ENCODE data around the gene TRIO. TPM values are rescaled to one million over a fixed set of nuclear protein-coding genes. Genes with fewer than 3 reads are reported as not detected.

TRIO gene
- total RNA-seq, 6 donors from 2014 or later, result 138 to 408 (median 156) TPM

DNA sequence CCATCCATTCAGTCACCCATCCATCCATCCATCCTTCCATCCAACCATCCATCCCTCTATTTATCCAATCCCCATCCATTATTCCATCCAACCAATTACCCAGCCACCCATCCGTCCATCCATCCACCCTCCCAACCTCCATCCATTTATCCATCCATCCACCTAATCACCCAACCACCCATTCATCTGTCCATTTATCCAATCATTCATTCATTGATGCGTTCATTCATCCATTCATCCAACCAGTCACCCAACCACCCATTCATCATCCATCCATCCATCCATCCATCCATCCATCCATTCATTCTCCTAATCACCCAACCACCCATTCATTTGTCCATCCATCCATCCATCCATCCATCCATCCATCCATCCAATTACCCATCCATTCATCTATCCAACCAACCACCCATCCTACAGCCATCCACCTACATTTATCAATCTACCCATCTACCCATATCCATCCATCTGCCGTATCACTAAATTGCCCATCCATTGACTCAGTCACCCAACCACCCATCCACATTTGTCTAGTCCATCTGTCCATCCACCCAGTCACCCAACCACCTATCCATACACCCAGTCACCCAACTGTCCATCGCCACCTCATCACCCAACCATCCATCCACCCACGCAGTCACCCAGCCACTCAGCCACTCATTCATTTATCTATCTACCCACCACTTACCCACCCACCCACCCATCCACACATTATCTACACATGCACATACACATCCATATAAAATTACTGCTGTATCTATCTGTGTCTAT is 165.4 kb downstream of the TRIO start:
- TF ChIP-seq POLR2A (IDR thresholded peaks at IDR 0.05), result no peak
- no peak for TF ChIP-seq EP300 (IDR thresholded peaks at IDR 0.05)
- TF ChIP-seq, protein P1, sequence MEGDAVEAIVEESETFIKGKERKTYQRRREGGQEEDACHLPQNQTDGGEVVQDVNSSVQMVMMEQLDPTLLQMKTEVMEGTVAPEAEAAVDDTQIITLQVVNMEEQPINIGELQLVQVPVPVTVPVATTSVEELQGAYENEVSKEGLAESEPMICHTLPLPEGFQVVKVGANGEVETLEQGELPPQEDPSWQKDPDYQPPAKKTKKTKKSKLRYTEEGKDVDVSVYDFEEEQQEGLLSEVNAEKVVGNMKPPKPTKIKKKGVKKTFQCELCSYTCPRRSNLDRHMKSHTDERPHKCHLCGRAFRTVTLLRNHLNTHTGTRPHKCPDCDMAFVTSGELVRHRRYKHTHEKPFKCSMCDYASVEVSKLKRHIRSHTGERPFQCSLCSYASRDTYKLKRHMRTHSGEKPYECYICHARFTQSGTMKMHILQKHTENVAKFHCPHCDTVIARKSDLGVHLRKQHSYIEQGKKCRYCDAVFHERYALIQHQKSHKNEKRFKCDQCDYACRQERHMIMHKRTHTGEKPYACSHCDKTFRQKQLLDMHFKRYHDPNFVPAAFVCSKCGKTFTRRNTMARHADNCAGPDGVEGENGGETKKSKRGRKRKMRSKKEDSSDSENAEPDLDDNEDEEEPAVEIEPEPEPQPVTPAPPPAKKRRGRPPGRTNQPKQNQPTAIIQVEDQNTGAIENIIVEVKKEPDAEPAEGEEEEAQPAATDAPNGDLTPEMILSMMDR (IDR thresholded peaks at IDR 0.05), result no peak
- no peak for TF ChIP-seq POLR2AphosphoS5 (IDR thresholded peaks at IDR 0.05)
- H3K4me1 ChIP-seq, result no peaks in the 10 kb centered on the region
- H3K9me3 ChIP-seq, result no peaks in the 10 kb centered on the region
- no peak overlapping the region for H3K4me3 ChIP-seq
- H3K27ac ChIP-seq, result no peak overlapping the region
- DNase-seq, result no peak
- 98 to 100% methylated on average over 5 of the region's 5 CpGs for WGBS, 2 donors
- peaks cover 0 to 57% (median 18%) of the 10 kb centered on the region in 4 donors for H3K36me3 ChIP-seq
- ATAC-seq (ENCODE audit: low FRiP score in 2 of 2), result no peak
- H3K27me3 ChIP-seq, result no peaks in the 10 kb centered on the region

DNA sequence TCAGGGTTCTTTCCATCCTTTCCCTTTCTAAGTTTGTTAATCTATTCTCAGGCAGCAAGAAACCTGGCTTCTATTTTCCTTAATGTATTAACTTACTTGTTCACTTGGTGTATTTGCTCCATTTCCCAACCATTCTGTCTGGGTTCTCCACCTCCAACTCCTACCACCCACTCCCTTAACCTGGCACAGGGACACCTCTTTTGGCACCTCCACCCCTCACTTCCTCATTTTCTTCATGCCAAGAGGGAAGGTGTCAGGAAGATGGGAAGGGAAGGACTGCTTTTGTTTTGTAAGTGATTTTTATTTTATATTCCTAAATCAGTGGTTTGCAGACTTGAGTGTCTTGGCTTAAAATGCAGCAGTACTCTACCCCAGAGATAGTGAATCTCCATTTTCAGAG is 166.1 kb downstream of the TRIO start:
- Histone ChIP-seq H3K27me3 (no peaks in the 10 kb centered on the region), H3K4me1 (no peaks in the 10 kb centered on the region), H3K27ac (no peak overlapping the region), H3K4me3 (no peak overlapping the region), H3K36me3 (peaks cover 0 to 57% (median 18%) of the 10 kb centered on the region in 4 donors), H3K9me3 (no peaks in the 10 kb centered on the region)
- DNase-seq, result no peak
- TF ChIP-seq POLR2A (IDR thresholded peaks at IDR 0.05) (no peak), POLR2AphosphoS5 (IDR thresholded peaks at IDR 0.05) (no peak)
- ATAC-seq (ENCODE audit: low FRiP score in 2 of 2), result no peak

DNA sequence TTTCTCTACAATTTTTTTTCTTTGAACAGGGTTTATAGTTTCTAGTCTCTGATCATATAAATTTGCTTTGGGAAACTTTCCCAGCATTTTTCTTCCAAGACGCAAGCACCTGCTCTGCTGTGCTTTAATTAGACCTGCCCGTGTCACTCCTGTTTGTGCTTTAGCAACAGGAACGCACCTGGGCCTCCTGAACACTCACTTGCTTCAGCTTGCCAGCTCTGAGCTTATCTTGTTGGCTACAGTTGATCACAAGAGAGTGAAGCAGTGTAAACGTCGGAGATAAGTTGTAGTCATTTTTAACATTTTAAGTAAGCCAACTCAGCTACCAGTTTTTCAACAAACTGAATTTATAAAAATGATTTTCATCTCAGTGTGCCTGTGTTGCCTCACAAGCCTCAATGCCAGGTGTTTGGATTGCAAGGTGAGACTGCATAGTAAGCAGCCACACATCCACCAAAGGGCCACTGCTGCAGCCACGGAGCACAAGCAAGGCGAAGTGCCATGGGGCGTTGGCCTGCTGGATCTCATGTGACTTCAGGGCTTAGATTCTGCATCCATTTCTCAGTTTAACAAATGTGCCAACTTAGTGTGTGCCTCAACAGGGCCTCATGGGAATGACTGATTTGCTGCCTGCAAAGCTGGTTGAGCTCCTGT is 166.9 kb downstream of the TRIO start:
- H3K4me3 ChIP-seq, result no peak overlapping the region
- no peaks in the 10 kb centered on the region for H3K4me1 ChIP-seq
- H3K27me3 ChIP-seq, result no peaks in the 10 kb centered on the region
- H3K9me3 ChIP-seq, result no peaks in the 10 kb centered on the region
- H3K27ac ChIP-seq, result no peak overlapping the region
- TF ChIP-seq POLR2A (IDR thresholded peaks at IDR 0.05), result no peak
- TF ChIP-seq POLR2AphosphoS5 (IDR thresholded peaks at IDR 0.05), result no peak
- TF ChIP-seq, protein P1 (IDR thresholded peaks at IDR 0.05), result no peak
- no peak for TF ChIP-seq EP300 (IDR thresholded peaks at IDR 0.05)
- H3K36me3 ChIP-seq, result peaks cover 0 to 54% (median 16%) of the 10 kb centered on the region in 4 donors
- 70 to 86% methylated on average over 8 of the region's 8 CpGs for WGBS, 2 donors
- ATAC-seq (ENCODE audit: low FRiP score in 2 of 2) (no peak), DNase-seq (no peak)

DNA sequence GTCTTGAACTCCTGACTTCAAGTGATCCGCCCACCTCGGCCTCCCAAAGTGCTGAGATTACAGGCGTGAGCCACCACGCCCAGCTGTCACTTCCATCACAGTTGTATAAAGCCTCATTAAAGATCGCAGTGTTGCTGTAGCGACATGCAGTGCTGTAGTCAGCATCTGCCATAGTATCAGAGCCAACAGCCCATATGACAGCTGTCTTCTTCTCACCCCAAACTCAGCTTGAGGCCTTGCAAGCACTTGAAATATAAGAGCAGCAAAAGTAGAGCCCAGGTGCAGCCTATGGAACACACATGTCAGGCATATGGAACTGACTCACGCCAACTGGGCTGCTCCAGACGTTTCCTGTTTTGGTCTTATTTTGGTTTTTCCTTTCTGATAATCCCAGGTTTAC is 167.8 kb downstream of the TRIO start:
- Histone ChIP-seq H3K4me3 (no peak overlapping the region), H3K9me3 (no peaks in the 10 kb centered on the region), H3K36me3 (peaks cover 0 to 52% (median 17%) of the 10 kb centered on the region in 4 donors), H3K27ac (no peak overlapping the region), H3K4me1 (no peaks in the 10 kb centered on the region), H3K27me3 (no peaks in the 10 kb centered on the region)
- DNase-seq (no peak), ATAC-seq (ENCODE audit: low FRiP score in 2 of 2) (no peak)
- WGBS, 2 donors, result 96% methylated on average over 8 of the region's 8 CpGs
- TF ChIP-seq, protein P1 (IDR thresholded peaks at IDR 0.05), result no peak
- no peak for TF ChIP-seq POLR2AphosphoS5 (IDR thresholded peaks at IDR 0.05)
- no peak for TF ChIP-seq POLR2A (IDR thresholded peaks at IDR 0.05)
- TF ChIP-seq EP300 (IDR thresholded peaks at IDR 0.05), result no peak

DNA sequence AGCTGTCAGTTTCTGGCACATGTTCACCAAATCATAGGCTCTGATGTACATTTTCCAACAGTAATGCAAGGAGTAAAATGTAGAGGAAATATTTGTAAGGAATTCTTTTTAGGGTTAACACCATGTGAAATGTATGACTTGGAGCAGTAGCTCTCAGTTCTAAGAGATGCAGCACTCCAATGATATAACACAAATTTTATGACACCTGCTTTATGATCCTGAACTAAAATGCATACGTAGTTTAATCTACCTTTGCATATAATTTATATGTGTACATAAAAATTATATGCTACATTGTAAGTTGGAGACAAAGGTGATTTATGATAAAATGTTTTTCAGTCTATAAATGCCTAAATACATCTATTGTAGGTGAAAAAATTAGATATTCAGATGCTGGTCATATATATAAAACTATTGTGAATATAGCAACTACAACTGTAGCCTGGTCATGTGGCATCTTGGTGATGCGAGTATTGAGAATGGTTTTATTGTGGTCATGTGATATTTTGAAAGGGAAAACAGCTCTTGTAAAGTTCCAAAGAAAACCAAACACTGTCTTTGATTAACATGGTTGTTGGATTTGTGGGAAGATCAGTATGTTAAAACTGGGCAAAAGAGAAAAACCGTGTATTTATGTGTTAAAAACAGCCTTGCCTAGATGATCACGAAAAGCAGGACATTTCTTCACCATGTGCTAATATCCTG is 171.0 kb downstream of the TRIO start:
- Histone ChIP-seq H3K27ac (no peak overlapping the region), H3K4me1 (no peaks in the 10 kb centered on the region), H3K4me3 (no peak overlapping the region), H3K36me3 (peaks cover 12 to 58% (median 32%) of the 10 kb centered on the region in 4 donors), H3K27me3 (no peaks in the 10 kb centered on the region), H3K9me3 (no peaks in the 10 kb centered on the region)
- TF ChIP-seq POLR2AphosphoS5 (IDR thresholded peaks at IDR 0.05), result no peak
- TF ChIP-seq, protein P1 (IDR thresholded peaks at IDR 0.05), result no peak
- TF ChIP-seq EP300 (IDR thresholded peaks at IDR 0.05), result no peak
- TF ChIP-seq POLR2A (IDR thresholded peaks at IDR 0.05), result no peak
- no peak for ATAC-seq (ENCODE audit: low FRiP score in 2 of 2)
- 84 to 89% methylated on average over 4 of the region's 4 CpGs for WGBS, 2 donors
- DNase-seq, result no peak

Measured in upper lobe of left lung (tissue), 6 donors.